Activated CD8-positive, alpha-beta memory T cell treated with anti-CD3 and anti-CD28 coated beads, Interleukin-2, amount 50 U/mL, for 24 hours (primary cell): ENCODE data around the gene TRABD2A.
"Not testable (repeated sequence)": the region's sequence is repeated elsewhere in the genome, so short reads cannot be mapped to it uniquely, and the experiment has no call there.

ENCODE experiments used
- DNase-seq: peaks from one replicate; pipeline ENCODE4 v3.0.0-alpha.2; 2020; ENCODE audit errors: extremely low read depth

The TRABD2A gene

GRCh38 chr2:84781942-84782716 lies 98.8 kb downstream of the TRABD2A start:
- peak; percentile 33 for DNase-seq

DNA sequence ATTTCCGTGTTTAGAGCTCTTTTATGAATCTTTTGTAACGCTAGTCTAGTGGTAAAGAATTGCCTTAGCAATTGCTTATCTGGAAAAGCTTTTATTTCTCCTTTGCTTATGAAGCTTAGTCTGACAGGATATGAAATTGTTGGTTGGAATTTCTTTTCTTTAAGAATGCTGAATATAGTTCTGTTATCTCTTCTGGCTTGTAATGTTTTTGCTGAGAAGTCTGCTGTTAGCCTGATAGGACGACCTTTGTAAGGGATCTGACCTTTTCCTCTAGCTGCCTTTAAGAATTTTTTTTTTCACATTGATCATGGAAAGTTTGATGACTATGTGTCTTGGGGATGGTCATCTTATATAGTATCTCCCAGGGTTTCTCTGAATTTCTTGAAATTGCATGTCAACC lies 101.1 kb downstream of the TRABD2A start:
- no peak for DNase-seq

DNA sequence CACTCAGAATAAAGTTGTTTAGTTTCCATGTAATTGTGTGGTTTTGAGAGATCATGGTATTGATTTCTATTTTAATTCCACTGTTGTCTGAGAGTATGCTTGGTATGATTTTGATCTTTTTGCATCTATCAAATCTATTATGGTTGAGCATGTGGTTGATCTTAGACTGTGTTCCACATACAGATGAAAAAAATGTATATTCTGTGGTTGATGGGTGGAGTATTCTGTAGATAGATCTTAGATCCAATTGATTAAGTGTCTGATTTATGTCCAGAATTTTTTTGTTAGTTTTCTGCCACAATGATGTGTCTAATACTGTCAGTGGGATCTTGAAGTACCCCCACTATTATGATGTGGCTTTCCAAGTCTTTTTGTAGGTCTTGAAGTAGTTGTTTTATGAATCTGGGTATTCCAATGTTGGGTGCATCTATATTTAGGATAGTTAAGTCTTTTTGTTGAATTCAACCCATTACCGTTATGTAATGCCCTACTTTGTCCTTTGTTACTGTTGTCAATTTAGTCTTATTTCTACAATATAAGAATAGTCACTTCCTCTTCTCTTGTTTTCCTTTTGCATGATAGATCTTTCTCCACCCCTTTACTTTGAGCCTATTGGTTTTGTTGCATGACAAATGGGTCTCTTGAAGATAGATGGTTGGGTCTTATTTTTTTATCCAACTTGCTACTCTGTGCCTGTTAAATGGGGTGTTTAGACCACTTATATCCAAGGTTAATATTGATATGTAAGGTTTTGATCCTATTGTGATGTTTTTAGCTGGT lies 101.8 kb downstream of the TRABD2A start:
- DNase-seq: no peak

GRCh38 chr2:84776011-84776410 lies 104.9 kb downstream of the TRABD2A start:
- no peak for DNase-seq

DNA sequence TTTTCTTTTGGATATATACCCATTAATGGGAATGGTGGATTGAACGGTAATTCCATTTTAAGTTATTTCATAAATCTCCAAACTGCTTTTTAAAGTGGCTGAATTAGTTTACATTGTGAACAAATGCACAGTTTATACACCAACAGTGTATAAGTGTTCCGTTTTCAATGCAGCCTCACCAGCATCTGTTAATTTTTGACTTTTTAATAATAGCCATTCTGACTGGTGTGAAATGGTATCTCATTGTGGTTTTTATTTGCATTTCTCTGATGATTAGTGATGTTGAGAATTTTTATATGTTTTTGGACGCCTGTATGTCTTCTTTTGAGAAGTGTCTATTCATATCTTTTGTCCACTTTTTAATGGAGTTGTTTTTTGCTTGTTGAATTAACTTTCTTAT lies 107.3 kb downstream of the TRABD2A start:
- not testable (repeated sequence) for DNase-seq
